Lower leg skin (tissue), 4 donors: Measurements from ENCODE around the gene TOP1. TPM values are rescaled to one million over a fixed set of nuclear protein-coding genes. Genes with fewer than 3 reads are reported as not detected.

Experiments
- DNase-seq, 2 donors: peaks; one replicate each; pipeline ENCODE4 v3.0.0-alpha.2; 2019; ENCODE audit warnings: low spot score in 2 of 2
- H3K4me3 ChIP-seq: fragments of 200-600 bp; sonication (generic); 2 replicates; pipeline ENCODE4 v1.5.1; 2017; ENCODE audit warnings: mild to moderate bottlenecking, low read depth; ENCODE audit not compliant: poor library complexity, severe bottlenecking
- CTCF ChIP-seq, 3 donors: fragments of 450-650 bp; IDR thresholded peaks; one replicate each; pipeline ENCODE4 v1.5.1; 2016; ENCODE audit warnings: antibody characterized with exemption in 3 of 3, mild to moderate bottlenecking in 3 of 3, moderate library complexity in 2 of 3
- POLR2A ChIP-seq, 2 donors: fragments of 450-650 bp; IDR thresholded peaks; one replicate each; pipeline ENCODE4 v1.6.1; 2016 to 2017; ENCODE audit warnings: antibody characterized with exemption in 2 of 2, mild to moderate bottlenecking in 1 of 2, moderate library complexity in 1 of 2
- WGBS, 2 donors: methylation state at CpG; one replicate each; pipeline ENCODE4 v1.1.5; 2018; 5-methylcytosine and 5-hydroxymethylcytosine counted together
- intact Hi-C: fragments of 100-400 bp; cut with DNase I; formaldehyde crosslinking; loops from one replicate; pipeline ENCODE4 v1.15.0; 2023; ENCODE audit warnings: low total_unique reads
- total RNA-seq, 4 donors: library from RNA; depleted of rRNA; stranded (reverse); fragments of >200 nt; gene quantifications; one replicate each; pipeline ENCODE4 v1.1.0, GENCODE V29; 2016

Gene TOP1
- total RNA-seq, 4 donors from 2014 or later = 29.8 to 37.1 (median 31.9) TPM

GRCh38 chr20:41137614-41138474 lies 109.2 kb downstream of the TOP1 start:
- intact Hi-C loops = no loop called here
- no peak for TF ChIP-seq POLR2A (IDR thresholded peaks at IDR 0.05)
- no peak for TF ChIP-seq CTCF (IDR thresholded peaks at IDR 0.05)
- 0 to 3% methylated on average over 6 to 25 of the region's 66 CpGs for WGBS, 2 donors
- peak overlapping the region; percentile 80 for H3K4me3 ChIP-seq
- peak; percentile 61 to 94 for DNase-seq

DNA sequence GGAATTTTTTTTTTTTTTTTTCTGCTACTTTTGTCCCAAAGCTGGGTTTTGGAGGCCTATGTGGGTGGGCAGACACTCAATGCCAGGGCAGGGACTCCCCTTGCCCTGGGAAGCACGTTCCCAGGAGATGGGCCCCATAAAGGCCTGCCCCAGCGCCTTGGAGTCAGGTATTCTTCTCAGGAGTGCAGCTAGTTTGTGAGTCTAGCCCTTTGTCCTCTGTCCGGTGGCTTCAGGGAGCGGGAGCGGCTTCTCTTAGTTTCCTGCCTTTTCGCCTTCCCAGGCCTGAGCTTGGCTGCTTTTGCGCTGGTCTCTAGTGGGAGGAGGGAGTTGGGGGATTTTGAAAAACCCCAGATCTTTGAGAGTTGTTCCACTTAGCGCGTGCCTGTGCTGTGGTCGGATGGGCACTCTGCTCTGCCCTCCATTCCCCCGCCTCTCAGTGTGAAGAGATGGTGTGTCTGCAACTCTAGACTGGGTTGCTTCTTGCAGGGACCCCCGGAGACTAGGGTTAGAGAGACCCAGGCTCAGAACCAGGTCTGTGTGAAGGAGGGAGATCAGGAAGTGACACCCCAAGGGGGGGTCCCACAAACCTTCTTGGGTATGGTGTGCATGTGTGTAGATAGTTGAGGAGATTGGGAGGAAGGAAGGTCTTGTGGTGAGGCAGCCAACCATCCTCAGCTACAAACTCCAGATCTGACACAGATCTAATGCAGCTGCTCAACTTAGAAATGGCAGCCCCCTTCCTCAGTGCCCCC lies 110.0 kb downstream of the TOP1 start:
- WGBS, 2 donors = 23 to 38% methylated on average over 12 of the region's 12 CpGs
- intact Hi-C loops = no loop called here
- no peak for TF ChIP-seq POLR2A (IDR thresholded peaks at IDR 0.05)
- no peak for TF ChIP-seq CTCF (IDR thresholded peaks at IDR 0.05)
- H3K4me3 ChIP-seq = peak overlapping the region; percentile 80
- no peak for DNase-seq

DNA sequence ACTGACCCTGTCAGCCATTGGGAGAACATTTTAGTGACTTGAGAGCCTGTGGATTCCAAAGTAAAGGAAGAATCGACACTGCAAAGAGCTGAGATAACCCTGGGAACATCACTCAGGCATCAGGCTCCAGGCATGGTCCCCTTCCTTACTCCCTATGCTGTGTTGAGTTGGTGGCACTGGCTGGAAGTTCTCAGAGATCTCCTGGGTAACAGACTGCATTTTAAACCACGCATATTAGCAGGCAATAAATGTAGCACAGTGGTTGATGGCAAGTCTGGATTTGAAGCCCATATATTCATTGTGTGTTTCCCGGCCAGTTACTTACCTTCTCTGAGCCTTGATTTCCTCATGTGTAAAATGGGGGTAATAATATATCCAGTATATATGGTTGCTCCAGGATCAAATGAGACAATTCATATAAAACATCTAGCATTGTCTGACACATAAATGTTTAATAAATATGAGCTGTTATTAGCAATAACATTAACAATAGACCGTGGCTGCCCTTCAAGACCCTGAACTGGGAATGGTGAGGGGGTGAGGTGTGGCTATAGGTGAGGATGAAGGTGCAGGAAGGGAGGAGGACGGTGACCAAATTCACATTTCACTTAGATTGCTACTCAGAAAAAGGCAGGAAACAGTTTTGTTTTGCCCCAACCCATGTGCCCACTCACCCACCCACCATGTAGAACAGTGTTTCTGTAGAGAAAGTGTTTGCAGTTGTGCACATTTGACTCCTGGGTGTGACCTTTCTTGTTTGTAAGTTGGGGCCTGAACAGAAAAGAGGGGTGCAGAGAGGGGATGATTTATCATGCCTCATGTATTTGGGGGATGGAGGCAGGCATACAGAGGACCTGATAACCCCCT lies 110.8 kb downstream of the TOP1 start:
- TF ChIP-seq CTCF (IDR thresholded peaks at IDR 0.05) (no peak), POLR2A (IDR thresholded peaks at IDR 0.05) (no peak)
- no peak for DNase-seq
- intact Hi-C loops = no loop called here
- no peak overlapping the region for H3K4me3 ChIP-seq
- WGBS, 2 donors = 48 to 55% methylated on average over 5 of the region's 5 CpGs

DNA sequence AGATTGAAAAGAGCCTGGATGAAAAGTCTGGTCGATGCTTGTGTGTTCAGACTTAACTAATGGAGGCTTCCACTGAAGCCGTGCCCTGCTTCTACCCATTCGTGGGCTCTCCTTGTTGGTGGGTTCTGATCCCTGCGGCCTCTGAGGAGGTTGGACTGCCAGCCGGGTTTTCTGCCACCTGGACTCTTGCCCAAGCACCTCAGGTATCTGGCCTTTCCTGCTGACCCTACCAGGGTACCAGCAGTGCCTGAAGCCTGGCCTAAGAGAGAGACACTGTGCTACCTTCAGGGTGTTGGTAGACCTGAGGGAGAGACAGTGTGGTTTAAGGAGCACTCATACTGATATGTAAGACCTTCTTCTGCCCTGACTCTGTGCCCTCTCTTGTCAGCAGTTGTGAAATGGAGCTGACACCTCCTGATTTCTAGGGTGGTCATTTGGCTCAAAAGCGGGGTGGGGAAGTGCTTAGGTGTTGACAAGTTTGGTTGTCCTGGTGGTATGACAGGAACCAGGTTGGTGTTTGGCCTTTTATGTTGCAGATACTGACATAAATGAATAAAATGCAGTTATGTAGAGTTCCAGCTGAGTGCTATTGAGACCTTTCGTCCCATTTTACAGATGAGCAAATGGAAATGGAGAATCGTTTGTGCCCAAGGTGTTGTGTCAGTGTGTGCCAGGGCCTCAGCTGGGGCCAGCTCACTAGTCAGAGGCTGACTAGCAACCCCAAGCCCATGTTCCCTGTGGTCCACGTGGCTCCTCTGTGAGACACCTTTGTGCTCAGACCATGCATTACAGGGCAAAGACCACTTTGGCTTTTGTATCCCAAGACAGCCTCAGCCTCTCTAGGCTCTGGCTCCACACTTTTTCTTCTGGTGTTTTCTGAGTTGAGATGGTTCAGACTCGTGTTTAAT lies 111.9 kb downstream of the TOP1 start:
- 61 to 67% methylated on average over 10 of the region's 10 CpGs for WGBS, 2 donors
- no peak overlapping the region for H3K4me3 ChIP-seq
- intact Hi-C loops = no loop called here
- no peak for TF ChIP-seq CTCF (IDR thresholded peaks at IDR 0.05)
- no peak for TF ChIP-seq POLR2A (IDR thresholded peaks at IDR 0.05)
- no peak for DNase-seq
